ENCODE measurements around the gene MISP3. TPM values are rescaled to one million over a fixed set of nuclear protein-coding genes. Genes with fewer than 3 reads are reported as not detected.

MISP3 gene
- total and polyA plus RNA-seq, 9 of the 15 experiments (the other 6 are each of a cell fraction or from before 2014, with no cell fraction given), result 0.25 to 5.6 (median 1.6) TPM

DNA sequence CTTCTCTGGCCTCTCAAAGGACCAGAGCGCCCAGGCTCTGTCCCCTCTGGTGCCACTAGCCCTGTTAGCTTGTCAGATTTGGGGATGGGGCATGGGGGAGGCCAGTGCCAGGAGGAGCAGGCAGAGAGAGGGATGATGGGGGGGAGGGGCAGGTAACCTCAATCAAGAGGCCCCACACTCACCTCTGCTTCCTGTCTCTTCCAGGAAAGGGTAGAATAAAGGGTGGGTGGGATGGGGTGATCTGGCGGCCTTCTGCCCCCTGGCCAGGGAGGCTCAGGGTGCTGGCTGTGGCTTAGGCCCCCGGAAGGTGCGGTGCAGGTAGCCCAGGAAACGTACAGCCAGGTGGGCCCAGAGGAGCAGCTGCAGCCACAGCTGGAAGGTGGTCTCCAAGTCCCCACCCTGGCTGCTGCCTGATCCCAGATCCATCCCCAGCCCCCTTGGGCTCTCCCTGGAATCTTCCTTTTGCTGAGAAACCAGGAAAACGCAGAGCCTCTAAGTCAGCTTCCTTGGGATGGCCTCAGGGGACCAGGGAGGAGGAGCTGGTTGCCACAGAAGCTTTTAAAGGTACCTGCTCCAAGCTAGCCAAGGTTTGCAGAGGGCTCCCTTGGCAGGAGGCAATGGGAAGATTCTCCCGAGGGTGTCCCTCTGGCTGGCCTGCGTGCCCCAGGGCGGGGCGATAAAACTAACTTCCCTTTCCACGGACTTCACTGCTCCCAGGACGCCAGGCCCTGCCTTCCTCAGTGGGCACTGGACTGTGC lies 39.6 kb downstream of the MISP3 start (continued):
- TF ChIP-seq, protein P1, sequence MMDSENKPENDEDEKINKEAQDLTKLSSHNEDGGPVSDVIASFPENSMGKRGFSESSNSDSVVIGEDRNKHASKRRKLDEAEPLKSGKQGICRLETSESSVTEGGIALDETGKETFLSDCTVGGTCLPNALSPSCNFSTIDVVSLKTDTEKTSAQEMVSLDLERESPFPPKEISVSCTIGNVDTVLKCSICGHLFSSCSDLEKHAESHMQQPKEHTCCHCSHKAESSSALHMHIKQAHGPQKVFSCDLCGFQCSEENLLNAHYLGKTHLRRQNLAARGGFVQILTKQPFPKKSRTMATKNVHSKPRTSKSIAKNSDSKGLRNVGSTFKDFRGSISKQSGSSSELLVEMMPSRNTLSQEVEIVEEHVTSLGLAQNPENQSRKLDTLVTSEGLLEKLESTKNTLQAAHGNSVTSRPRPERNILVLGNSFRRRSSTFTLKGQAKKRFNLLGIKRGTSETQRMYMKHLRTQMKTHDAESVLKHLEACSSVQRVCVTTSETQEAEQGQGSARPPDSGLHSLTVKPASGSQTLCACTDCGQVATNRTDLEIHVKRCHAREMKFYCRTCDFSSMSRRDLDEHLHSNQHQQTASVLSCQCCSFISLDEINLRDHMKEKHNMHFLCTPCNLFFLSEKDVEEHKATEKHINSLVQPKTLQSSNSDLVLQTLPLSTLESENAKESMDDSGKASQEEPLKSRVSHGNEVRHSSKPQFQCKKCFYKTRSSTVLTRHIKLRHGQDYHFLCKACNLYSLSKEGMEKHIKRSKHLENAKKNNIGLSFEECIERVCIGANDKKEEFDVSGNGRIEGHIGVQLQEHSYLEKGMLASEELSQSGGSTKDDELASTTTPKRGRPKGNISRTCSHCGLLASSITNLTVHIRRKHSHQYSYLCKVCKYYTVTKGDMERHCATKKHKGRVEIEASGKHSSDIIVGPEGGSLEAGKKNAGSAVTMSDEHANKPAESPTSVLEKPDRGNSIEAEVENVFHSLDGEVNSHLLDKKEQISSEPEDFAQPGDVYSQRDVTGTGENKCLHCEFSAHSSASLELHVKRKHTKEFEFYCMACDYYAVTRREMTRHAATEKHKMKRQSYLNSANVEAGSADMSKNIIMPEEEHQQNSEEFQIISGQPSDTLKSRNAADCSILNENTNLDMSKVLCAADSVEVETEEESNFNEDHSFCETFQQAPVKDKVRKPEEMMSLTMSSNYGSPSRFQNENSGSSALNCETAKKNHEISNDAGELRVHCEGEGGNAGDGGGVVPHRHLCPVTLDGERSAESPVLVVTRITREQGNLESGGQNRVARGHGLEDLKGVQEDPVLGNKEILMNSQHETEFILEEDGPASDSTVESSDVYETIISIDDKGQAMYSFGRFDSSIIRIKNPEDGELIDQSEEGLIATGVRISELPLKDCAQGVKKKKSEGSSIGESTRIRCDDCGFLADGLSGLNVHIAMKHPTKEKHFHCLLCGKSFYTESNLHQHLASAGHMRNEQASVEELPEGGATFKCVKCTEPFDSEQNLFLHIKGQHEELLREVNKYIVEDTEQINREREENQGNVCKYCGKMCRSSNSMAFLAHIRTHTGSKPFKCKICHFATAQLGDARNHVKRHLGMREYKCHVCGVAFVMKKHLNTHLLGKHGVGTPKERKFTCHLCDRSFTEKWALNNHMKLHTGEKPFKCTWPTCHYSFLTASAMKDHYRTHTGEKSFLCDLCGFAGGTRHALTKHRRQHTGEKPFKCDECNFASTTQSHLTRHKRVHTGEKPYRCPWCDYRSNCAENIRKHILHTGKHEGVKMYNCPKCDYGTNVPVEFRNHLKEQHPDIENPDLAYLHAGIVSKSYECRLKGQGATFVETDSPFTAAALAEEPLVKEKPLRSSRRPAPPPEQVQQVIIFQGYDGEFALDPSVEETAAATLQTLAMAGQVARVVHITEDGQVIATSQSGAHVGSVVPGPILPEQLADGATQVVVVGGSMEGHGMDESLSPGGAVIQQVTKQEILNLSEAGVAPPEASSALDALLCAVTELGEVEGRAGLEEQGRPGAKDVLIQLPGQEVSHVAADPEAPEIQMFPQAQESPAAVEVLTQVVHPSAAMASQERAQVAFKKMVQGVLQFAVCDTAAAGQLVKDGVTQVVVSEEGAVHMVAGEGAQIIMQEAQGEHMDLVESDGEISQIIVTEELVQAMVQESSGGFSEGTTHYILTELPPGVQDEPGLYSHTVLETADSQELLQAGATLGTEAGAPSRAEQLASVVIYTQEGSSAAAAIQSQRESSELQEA (IDR thresholded peaks at IDR 0.05; ENCODE audit: low read depth), result no peak
- TF ChIP-seq CEBPB (tag; IDR thresholded peaks at IDR 0.05), result no peak
